Gastrocnemius medialis (tissue), 4 donors: ENCODE results near the gene SOX21. TPM values are rescaled to one million over a fixed set of nuclear protein-coding genes. Genes with fewer than 3 reads are reported as not detected.

ENCODE experiments used
- ATAC-seq, 2 donors: fragments of 150-250 bp; one replicate each; pipeline ENCODE4 v1.9.1; 2016
- DNase-seq, 2 donors: peaks; one replicate each; pipeline ENCODE4 v3.0.0-alpha.2; 2019
- H3K27ac ChIP-seq, 4 donors: fragments of 200-600 bp; sonication (generic); 1 replicate in 1 of 4; 2 replicates in 3 of 4; pipeline ENCODE4 v1.5.1; 2016 to 2018; ENCODE audit warnings: mild to moderate bottlenecking in 2 of 4, moderate library complexity in 1 of 4
- H3K27me3 ChIP-seq, 3 donors: fragments of 200-600 bp; sonication (generic) in 2 of 3; 1 replicate in 1 of 3; 2 replicates in 2 of 3; pipeline versions ENCODE4 v1.5.1 to v1.6.0; 2016 to 2019; ENCODE audit warnings: mild to moderate bottlenecking in 1 of 3, moderate library complexity in 1 of 3
- H3K36me3 ChIP-seq, 2 donors: fragments of 200-600 bp; sonication (generic) in 1 of 2; one replicate each; pipeline ENCODE4 v1.5.1; 2017 to 2018
- H3K4me1 ChIP-seq, 2 donors: fragments of 200-600 bp; sonication (generic) in 1 of 2; one replicate each; pipeline ENCODE4 v1.5.1; 2016 to 2017; ENCODE audit warnings: mild to moderate bottlenecking in 2 of 2
- H3K4me3 ChIP-seq, 4 donors: fragments of 200-600 bp; sonication (generic) in 3 of 4; 1 replicate in 1 of 4; 2 replicates in 3 of 4; pipeline ENCODE4 v1.5.1; 2016 to 2019; ENCODE audit warnings: mild to moderate bottlenecking in 2 of 4
- H3K9me3 ChIP-seq, 3 donors: fragments of 200-600 bp; sonication (generic) in 2 of 3; 1 replicate in 1 of 3; 2 replicates in 2 of 3; pipeline ENCODE4 v1.5.1; 2016 to 2019
- POLR2A ChIP-seq, 2 donors: fragments of 450-650 bp; IDR thresholded peaks; one replicate each; pipeline ENCODE4 v1.6.1; 2017; ENCODE audit warnings: antibody characterized with exemption in 2 of 2, mild to moderate bottlenecking in 2 of 2, moderate library complexity in 2 of 2
- in situ Hi-C, 4 donors: fragments of 200-750 bp; cut with MboI; loops; one replicate each; pipeline versions ENCODE4 v1.15.0 to v1.8.0; 2017; ENCODE audit warnings: low sequenced_read_pairs in 4 of 4
- intact Hi-C: fragments of 100-400 bp; cut with DNase I; formaldehyde crosslinking; loops from one replicate; pipeline ENCODE4 v1.15.1; 2023; ENCODE audit warnings: low total_unique reads
- total RNA-seq, 4 donors: library from RNA; depleted of rRNA; stranded (reverse); fragments of >200 nt; gene quantifications; one replicate each; pipeline versions ENCODE4 v1.1.0 to v1.2.3, GENCODE V29; 2016
- TF ChIP-seq, protein P1 (sequence below), 5 experiments: fragments of 450-650 bp in 3 of 5; fragments of 200-600 bp in 2 of 5; sonication (generic) in 2 of 5; IDR thresholded peaks in 4 of 5; conservative IDR thresholded peaks in 1 of 5; 1 replicate in 4 of 5; 2 replicates in 1 of 5; pipeline ENCODE4 v1.5.1; 2016 to 2019; ENCODE audit warnings: antibody characterized with exemption in 5 of 5, mild to moderate bottlenecking in 3 of 5, moderate library complexity in 3 of 5

Gene SOX21
- total RNA-seq, 4 donors from 2014 or later, result not detected

DNA sequence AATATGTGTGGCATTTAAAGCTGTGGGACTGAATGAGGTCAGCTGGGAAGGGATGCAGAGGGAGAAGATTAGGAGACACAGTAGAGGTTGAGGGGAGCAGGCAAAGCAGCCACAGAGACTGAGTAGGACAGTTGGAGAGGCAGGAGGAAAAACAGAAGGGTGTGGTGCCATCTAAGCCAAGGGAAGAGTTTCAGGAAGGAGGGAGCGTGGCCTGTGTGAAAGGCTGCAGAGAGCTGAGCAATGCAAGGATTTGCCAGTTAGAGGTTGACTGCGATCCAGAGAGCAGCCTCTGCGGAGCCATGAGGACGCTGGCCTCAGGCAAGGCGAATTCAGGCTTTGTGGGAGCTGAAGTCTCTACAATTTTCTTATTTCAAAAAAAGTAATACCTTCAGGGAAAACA, 28.9 kb downstream of the SOX21 start:
- no peaks in the 10 kb centered on the region for H3K4me1 ChIP-seq
- no peak for ATAC-seq
- no peak for DNase-seq
- H3K27me3 ChIP-seq, result no peaks in the 10 kb centered on the region
- H3K27ac ChIP-seq, result no peak overlapping the region
- H3K36me3 ChIP-seq, result no peaks in the 10 kb centered on the region
- no peak overlapping the region for H3K4me3 ChIP-seq
- no peak for TF ChIP-seq POLR2A (IDR thresholded peaks at IDR 0.05)
- TF ChIP-seq, protein P1, sequence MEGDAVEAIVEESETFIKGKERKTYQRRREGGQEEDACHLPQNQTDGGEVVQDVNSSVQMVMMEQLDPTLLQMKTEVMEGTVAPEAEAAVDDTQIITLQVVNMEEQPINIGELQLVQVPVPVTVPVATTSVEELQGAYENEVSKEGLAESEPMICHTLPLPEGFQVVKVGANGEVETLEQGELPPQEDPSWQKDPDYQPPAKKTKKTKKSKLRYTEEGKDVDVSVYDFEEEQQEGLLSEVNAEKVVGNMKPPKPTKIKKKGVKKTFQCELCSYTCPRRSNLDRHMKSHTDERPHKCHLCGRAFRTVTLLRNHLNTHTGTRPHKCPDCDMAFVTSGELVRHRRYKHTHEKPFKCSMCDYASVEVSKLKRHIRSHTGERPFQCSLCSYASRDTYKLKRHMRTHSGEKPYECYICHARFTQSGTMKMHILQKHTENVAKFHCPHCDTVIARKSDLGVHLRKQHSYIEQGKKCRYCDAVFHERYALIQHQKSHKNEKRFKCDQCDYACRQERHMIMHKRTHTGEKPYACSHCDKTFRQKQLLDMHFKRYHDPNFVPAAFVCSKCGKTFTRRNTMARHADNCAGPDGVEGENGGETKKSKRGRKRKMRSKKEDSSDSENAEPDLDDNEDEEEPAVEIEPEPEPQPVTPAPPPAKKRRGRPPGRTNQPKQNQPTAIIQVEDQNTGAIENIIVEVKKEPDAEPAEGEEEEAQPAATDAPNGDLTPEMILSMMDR (IDR thresholded peaks at IDR 0.05 in 4 of 5, conservative IDR thresholded peaks at IDR 0.05 in 1 of 5), result no peak
- in situ Hi-C loops (no loop called here), intact Hi-C loops (no loop called here)
- no peaks in the 10 kb centered on the region for H3K9me3 ChIP-seq

DNA sequence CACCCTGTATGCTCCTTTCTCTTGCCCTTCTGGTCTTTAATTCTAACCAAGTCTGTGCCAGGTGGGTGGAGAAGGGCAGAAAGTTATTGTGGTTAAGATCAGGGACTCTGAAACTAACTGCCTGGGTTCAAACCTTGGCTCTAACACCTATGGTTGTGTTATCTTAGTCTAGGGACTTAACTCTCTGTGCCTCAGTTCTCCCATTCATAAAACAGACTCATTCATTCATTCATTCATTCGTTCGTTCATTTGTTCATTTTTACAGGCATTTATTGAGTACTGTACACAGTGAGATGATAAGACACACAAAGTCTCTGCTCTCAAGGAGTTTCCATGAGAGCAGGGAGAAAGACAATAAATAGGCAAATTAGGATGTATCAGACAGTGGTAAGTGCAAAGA, 30.1 kb downstream of the SOX21 start:
- Histone ChIP-seq H3K27ac (no peak overlapping the region), H3K27me3 (no peaks in the 10 kb centered on the region), H3K4me1 (no peaks in the 10 kb centered on the region), H3K4me3 (no peak overlapping the region), H3K36me3 (no peaks in the 10 kb centered on the region), H3K9me3 (no peaks in the 10 kb centered on the region)
- intact Hi-C loops, result no loop called here
- DNase-seq (no peak), ATAC-seq (no peak)
- TF ChIP-seq POLR2A (IDR thresholded peaks at IDR 0.05), result no peak
- TF ChIP-seq, protein P1 (IDR thresholded peaks at IDR 0.05 in 4 of 5, conservative IDR thresholded peaks at IDR 0.05 in 1 of 5), result no peak
- in situ Hi-C loops, result no loop called here

DNA sequence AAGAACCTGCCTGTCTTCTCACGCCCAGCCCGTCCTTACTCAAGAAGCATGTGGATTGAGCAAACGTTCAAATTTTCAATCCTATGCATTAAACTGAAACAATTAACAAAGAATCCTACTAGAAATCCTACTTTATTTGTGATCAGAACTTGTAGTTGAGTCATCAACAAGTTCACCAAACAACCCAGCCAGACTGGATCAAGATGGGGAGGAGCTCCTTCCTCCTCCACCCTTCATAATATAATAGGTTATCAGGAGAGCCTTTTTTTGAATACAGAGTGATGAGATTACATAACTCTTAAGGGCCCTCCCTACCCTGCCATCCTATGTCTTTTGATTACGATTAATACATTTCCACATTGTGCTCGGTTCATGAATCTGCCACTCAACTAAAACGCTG, 32.7 kb downstream of the SOX21 start:
- Histone ChIP-seq H3K4me3 (no peak overlapping the region), H3K9me3 (no peaks in the 10 kb centered on the region), H3K4me1 (no peaks in the 10 kb centered on the region), H3K27me3 (no peaks in the 10 kb centered on the region), H3K27ac (no peak overlapping the region), H3K36me3 (no peaks in the 10 kb centered on the region)
- no peak for DNase-seq
- TF ChIP-seq, protein P1 (IDR thresholded peaks at IDR 0.05 in 4 of 5, conservative IDR thresholded peaks at IDR 0.05 in 1 of 5), result no peak
- no peak for TF ChIP-seq POLR2A (IDR thresholded peaks at IDR 0.05)
- no peak for ATAC-seq
- in situ Hi-C loops, result no loop called here
- intact Hi-C loops, result loop anchor here (10.0 kb wide), 2 partner anchors 475 to 725 kb away; no protein-coding TSS in a partner anchor

DNA sequence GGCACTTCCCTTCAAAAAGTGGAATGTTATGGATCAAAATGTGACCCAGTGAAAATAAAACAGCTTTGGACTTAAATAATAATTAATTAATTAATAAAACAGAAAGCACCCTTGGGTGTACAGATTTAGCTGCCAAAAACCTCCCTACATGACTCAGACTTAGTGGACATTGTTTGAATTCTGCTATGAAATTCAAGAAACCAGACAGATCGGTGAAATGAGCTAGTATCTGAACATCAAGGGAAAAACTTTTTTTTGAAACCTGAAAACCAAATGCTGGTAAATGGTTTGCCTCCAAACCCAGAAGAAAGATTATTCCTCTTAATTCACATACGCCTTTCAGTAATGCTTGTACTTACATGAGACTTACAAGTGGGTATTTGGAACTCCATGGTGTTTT, 33.5 kb downstream of the SOX21 start:
- in situ Hi-C loops (no loop called here), intact Hi-C loops (loop anchor here (10.0 kb wide), 2 partner anchors 476 to 726 kb away; no protein-coding TSS in a partner anchor)
- Histone ChIP-seq H3K27ac (no peak overlapping the region), H3K4me3 (no peak overlapping the region), H3K36me3 (no peaks in the 10 kb centered on the region), H3K9me3 (no peaks in the 10 kb centered on the region), H3K27me3 (no peaks in the 10 kb centered on the region), H3K4me1 (no peaks in the 10 kb centered on the region)
- ATAC-seq (no peak), DNase-seq (no peak)
- TF ChIP-seq POLR2A (IDR thresholded peaks at IDR 0.05), result no peak
- TF ChIP-seq, protein P1 (IDR thresholded peaks at IDR 0.05 in 4 of 5, conservative IDR thresholded peaks at IDR 0.05 in 1 of 5), result no peak

DNA sequence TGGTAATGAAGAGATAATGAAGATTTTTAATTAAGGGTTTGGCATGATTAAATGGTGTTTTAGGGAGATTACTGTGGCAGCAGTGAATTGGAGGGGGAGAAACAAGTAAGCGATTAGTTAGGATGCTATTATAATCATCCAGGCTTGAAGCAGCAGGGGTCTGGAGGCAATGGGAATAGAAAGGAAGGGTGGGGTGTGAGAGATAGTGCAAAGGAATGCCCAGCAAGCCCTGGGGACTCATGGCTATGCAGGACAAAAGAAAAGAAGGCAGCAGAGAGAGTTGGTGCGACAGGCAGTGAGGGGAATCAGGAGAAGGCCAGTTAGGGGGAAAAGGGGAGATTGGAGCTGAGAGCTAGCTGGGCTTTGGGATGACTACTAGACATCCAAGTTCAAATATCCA, 34.5 kb downstream of the SOX21 start:
- no peak overlapping the region for H3K27ac ChIP-seq
- no peaks in the 10 kb centered on the region for H3K4me1 ChIP-seq
- no peak for TF ChIP-seq POLR2A (IDR thresholded peaks at IDR 0.05)
- TF ChIP-seq, protein P1 (IDR thresholded peaks at IDR 0.05 in 4 of 5, conservative IDR thresholded peaks at IDR 0.05 in 1 of 5), result no peak
- intact Hi-C loops, result loop anchor here (10.0 kb wide), 2 partner anchors 477 to 727 kb away; no protein-coding TSS in a partner anchor
- H3K27me3 ChIP-seq, result no peaks in the 10 kb centered on the region
- H3K9me3 ChIP-seq, result no peaks in the 10 kb centered on the region
- ATAC-seq, result no peak
- DNase-seq, result no peak
- H3K4me3 ChIP-seq, result no peak overlapping the region
- in situ Hi-C loops, result no loop called here
- H3K36me3 ChIP-seq, result no peaks in the 10 kb centered on the region
